ENCODE data around the gene ARID1B.

The ARID1B gene

DNA sequence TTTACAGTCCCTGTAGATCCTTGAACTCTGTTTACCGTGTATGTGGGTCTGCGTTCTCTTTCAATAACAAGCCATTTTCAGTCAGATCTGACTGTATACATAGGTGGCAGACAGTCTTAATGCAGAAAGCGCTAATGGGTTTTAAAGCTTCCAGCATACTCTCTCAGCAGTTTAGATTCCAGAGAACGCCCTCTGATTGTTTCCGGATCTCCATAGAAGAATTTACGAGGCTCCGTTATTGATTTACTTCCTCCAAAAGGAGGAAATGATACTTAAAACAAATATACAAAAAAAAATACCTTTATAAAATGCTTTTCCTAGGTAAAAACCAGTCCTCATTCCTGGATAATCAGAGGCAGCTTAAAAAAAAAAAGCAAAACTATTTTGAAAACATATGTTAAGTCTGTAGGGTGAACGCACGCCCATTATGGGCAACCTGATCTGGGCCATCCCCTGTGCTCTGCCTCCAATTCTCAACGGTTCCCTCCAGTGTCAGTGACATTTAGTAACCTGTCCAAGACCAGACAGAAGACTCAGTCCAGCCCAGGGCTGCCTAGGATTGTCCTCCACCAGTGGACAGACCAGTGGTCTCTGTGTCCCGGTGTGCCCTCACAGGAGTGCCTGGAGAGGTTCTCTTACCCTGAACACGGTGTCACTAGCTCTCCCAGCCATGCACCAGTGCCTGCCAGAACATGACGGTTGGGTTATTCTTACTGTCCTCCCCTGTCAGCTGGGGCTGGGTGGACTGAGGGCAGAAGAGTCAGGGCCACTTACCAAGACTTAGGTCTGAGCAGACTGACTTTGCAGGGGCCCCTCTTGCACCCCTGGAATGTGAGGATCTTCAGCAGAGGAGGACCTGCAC lies 217.3 kb downstream of the ARID1B start:
- DNase-seq (ENCODE audit: low spot score) = no peak

DNA sequence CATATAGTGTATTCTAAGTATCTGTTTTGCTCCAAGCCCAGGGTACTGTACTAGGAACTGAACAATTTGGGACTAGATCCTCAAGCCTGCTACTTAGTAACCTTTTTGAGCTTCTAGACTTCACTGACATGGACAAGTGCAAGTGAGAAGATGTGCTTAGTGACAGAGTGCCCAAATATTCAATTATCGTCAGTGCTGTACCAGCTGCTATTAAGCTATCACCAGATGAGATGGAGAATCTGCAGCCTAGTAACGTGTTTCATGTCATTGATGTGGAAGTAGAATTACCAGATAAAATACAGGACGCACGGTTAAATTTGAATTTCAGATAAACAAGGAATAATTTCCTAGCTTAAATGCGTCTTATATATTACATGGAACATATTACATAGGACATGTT lies 218.3 kb downstream of the ARID1B start:
- DNase-seq (ENCODE audit: low spot score) = no peak

- DNase-seq (ENCODE audit: low spot score) = no peak
Observed at GRCh38 chr6:156996265-156996664, 219.1 kb downstream of the ARID1B start.

- DNase-seq (ENCODE audit: low spot score) = no peak
Observed at GRCh38 chr6:156998794-156999330, 221.7 kb downstream of the ARID1B start.

- DNase-seq (ENCODE audit: low spot score) = no peak
Observed at GRCh38 chr6:156999762-157000161, 222.6 kb downstream of the ARID1B start.

DNA sequence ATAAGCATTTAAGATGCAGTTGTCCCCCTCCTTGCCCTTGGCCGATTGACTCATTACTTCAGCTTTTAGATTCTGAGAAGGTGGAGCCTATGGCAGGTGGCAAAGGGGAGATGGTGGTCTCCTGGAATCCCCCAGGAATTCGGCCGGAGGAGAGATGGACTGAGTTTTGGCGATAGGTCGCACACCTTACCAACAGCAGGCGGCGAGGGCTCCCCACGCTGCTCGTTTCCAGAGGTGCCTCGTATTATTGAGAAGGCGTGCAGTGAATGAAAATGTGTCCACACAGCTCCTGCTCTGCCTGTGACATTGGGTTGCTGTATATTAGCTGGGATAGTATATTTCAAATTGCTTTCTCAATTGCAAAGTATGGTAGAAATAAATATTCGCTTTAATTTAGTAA lies 224.5 kb downstream of the ARID1B start:
- no peak for DNase-seq (ENCODE audit: low spot score)

- DNase-seq (ENCODE audit: low spot score) = no peak
Observed at GRCh38 chr6:157002774-157003173, 225.6 kb downstream of the ARID1B start.

- DNase-seq (ENCODE audit: low spot score) = no peak
Observed at GRCh38 chr6:157005940-157006339, 228.8 kb downstream of the ARID1B start.

- DNase-seq (ENCODE audit: low spot score) = no peak
Observed at GRCh38 chr6:157008568-157008967, 231.4 kb downstream of the ARID1B start.

- no peak for DNase-seq (ENCODE audit: low spot score)
Observed at GRCh38 chr6:157012355-157012754, 235.2 kb downstream of the ARID1B start.

DNA sequence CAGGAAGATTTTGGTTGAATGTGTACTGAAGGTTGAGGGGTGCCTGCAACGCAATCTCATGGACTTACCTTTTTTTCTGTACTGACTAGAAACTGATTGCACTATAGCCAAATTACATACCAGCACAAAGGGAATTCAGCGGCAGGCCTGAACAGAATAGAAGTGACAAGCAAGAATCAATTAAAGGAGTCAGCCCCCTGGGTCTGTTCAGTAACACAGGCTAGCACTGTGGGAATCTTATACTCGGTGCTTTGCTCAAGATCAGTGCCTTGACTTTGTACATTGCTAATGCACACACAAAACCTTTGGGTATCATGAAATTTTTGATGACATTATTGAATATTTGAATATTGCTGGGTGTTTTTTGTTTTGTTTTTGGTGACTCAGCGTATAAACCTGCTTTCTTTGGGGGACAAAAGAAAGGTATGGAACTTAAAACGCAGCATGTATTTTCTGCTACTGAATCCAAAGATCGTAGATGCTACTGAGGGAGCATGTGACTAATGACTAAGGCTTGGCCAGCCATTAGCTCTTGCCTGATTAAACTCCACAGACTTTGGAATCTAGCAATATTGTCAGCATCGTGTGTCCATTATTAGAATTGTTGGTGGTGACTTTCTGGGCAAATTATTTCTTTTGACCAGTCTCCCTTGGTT lies 236.6 kb downstream of the ARID1B start:
- DNase-seq (ENCODE audit: low spot score) = no peak

GRCh38 chr6:157014871-157015270 lies 237.7 kb downstream of the ARID1B start:
- no peak for DNase-seq (ENCODE audit: low spot score)

GRCh38 chr6:157017022-157017421 lies 239.8 kb downstream of the ARID1B start:
- no peak for DNase-seq (ENCODE audit: low spot score)

DNA sequence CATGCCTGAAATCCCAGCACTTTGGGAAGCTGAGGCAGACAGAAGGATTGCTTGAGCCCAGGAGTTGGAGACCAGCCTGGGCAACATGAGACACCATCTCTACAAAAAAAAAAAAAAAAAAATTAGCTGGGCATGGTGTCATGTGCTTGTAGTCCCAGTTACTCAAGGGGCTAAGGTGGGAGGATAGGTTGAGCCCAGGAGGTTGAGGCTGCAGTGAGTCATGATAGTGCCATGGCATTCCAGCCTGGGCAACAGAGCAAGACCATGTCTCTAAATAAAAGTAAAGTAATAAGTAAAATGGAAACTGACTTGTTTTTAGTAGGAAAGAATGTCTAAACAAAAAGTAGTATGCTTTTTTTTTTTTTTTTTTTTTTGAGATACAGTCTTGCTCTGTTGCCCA lies 240.7 kb downstream of the ARID1B start:
- DNase-seq (ENCODE audit: low spot score) = no peak

DNA sequence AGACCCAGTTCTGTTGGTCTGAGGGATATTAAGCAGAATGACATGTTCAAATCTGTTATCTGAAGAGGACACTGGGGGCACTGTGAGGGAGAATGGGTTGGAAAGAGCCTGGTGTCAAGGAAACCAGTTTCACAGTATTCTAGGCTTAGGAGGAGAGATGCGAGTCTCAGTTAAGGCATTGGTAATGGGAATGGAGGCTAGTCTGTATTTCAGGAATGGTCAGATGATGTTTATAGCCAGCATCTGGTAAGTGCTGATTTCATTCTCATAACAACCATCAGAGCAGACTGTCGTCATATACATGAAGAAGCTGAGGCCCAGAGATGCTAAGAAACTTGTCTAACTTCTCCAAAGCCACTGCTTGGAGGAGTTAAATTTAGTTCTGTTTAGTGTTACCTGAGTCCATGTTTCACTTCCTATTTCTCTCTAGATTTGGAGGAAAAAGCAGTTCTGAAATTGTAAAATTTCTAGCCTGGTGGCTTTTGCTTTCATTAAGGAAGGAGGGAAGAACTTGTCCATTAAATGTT lies 242.0 kb downstream of the ARID1B start:
- no peak for DNase-seq (ENCODE audit: low spot score)

DNA sequence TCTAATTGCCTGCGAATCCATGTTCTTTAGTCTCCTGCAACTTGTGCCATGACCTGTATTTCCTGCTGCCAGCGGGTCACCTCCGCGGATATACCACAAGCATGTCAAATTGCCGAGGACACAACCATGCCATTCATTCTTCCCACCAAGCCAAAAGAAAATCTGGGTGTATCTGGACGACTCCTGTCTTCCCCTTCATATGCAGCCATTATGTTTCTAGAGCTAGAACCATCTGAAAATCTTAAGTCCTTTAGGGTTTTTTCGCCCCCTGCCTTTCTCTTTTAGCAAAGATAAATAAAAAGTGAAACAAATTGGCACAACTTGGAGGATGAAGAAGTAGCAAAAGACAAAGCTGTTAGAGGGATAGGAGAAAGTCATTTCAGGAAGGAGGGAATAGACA lies 242.6 kb downstream of the ARID1B start:
- no peak for DNase-seq (ENCODE audit: low spot score)

DNA sequence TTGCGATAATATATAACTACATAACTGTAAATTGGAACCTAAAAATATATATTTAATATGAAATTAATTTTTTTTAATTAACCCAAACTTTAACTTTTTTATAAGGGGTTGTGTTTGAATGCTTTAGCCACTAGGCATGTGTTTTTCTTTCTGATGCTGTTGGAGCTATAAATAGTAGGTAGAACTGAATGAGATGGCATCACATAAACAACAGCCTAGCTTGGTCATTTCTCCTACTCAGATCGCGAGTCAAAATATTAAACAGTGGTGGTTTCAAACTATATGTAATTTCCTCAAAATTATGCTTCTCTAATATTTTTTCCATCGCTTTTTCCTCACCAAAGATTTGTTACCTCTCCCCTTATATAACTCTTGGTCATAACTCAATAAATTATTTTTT lies 243.2 kb downstream of the ARID1B start:
- no peak for DNase-seq (ENCODE audit: low spot score)

GRCh38 chr6:157020881-157021343 lies 243.7 kb downstream of the ARID1B start:
- no peak for DNase-seq (ENCODE audit: low spot score)

GRCh38 chr6:157021344-157021992 lies 244.3 kb downstream of the ARID1B start:
- peak; percentile 93 for DNase-seq (ENCODE audit: low spot score)

DNA sequence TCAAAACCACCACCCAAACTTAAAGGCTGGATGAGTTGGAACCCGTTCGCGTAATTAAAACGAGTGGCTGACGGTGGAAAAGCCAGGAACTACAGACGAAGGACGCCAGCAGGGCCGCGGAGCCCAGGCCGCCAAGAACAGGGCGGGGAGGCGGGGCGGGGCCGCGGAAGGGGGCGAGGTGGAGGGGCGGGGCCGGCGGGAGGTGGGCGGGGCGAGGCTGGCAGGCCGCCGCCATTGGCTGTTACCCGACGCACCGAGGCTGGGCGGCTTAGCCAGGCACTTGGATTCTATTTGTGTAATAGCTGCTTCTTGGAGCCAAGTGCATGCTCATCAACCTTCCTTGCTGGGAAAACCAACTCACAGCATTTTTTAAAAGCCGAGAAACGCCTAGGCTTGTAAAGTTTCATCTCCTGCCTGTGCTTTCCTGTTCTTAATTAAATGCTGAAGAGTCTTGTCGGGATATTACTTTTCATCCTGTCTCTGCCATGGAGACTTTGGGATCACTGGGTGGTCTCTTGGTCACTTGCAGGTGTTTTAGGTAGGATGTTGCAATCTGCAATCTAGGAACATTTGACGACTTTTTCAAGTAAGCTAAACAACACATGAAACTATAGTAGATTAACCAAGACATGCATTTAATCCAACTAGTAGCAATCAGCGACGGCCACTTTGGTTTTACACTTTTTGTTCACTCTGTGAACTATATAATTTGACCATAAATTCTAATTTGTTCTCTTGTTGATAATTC lies 245.0 kb downstream of the ARID1B start:
- DNase-seq (ENCODE audit: low spot score) = peak; percentile 90

DNA sequence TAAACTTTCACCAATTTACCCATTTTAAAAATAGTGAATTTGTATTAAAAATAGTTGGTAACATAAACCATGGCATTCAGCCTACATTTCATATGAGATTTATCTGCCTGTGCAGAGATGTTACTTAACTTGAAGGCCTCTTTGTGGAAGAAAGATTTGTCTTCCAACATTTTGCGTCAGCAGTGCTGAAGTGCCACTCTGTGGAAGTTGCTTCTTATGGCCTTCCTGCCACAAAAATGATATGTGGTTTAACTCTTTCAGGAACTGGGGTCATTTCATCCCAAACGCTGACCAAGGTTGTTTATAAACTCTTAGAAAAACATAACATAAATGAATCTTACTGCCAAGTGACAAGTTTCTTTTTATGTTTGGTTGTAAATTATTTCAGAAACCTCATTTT lies 246.8 kb downstream of the ARID1B start:
- DNase-seq (ENCODE audit: low spot score) = no peak

- DNase-seq (ENCODE audit: low spot score) = no peak
Observed at GRCh38 chr6:157024745-157025144, 247.6 kb downstream of the ARID1B start.

All from ecto neural progenitor cell (in vitro differentiated cells).